SK-N-SH (cell line): ENCODE measurements around the gene SHKBP1.

ENCODE experiments used
- CTCF ChIP-seq: fragments of 200-600 bp; sonication (generic); IDR thresholded peaks from 2 replicates; pipeline ENCODE4 v1.6.1; 2017; ENCODE audit warnings: antibody characterized with exemption, mild to moderate bottlenecking, moderate library complexity
- EP300 ChIP-seq, 2 experiments: IDR thresholded peaks; 2 replicates each; pipeline versions ENCODE4 v1.4.0 to v1.6.1; 2012; ENCODE audit warnings: borderline replicate concordance in 1 of 2, low read depth in 1 of 2, low read length in 1 of 2
- GATA2 ChIP-seq: sonication (generic); formaldehyde crosslinking; IDR thresholded peaks from 2 replicates; pipeline ENCODE4 v1.5.0; 2020; ENCODE audit warnings: mild to moderate bottlenecking, missing genetic modification reagents
- PBX3 ChIP-seq: IDR thresholded peaks from 2 replicates; pipeline ENCODE4; 2012
- USF2 ChIP-seq: fragments of 150-350 bp; IDR thresholded peaks from 2 replicates; pipeline ENCODE4 v1.6.1; 2017; ENCODE audit warnings: antibody characterized with exemption, low read length, low read depth, borderline replicate concordance

- TF ChIP-seq PBX3: no peak
- no peak for TF ChIP-seq GATA2 (CRISPR knock-in tag)
- no peak for TF ChIP-seq CTCF
- no peak for TF ChIP-seq USF2
- TF ChIP-seq EP300 (IDR thresholded peaks at IDR 0.05; ENCODE audit: borderline replicate concordance in 1 of 2, low read depth in 1 of 2, low read length in 1 of 2): no peak
Observed at GRCh38 chr19:40583283-40583682, 6.6 kb downstream of the SHKBP1 start.
